HL-60 (cell line): ENCODE data around the gene GPR157.

ENCODE experiments used
- GABPA ChIP-seq: IDR thresholded peaks from 2 replicates; pipeline ENCODE4 v1.6.1; 2012; ENCODE audit warnings: low read depth
- POLR2AphosphoS5 ChIP-seq: IDR thresholded peaks from 2 replicates; pipeline ENCODE4 v1.6.1; 2012; ENCODE audit warnings: low read depth
- SPI1 ChIP-seq: IDR thresholded peaks from 2 replicates; pipeline ENCODE4 v1.6.1; 2012; ENCODE audit warnings: low read depth, mild to moderate bottlenecking, borderline replicate concordance
- TF ChIP-seq, protein P1 (sequence below): IDR thresholded peaks from one replicate; pipeline ENCODE4 v1.5.1; 2011; ENCODE audit warnings: low read length, control low read depth, inconsistent platforms; ENCODE audit not compliant: insufficient read depth
- TF ChIP-seq, protein P2 (sequence below): IDR thresholded peaks from 2 replicates; pipeline ENCODE4 v1.6.1; 2012; ENCODE audit warnings: low read depth; ENCODE audit not compliant: insufficient replicate concordance

GRCh38 chr1:9105336-9105867 lies 23.5 kb downstream of the GPR157 start:
- TF ChIP-seq POLR2AphosphoS5 (no peak), GABPA (no peak), SPI1 (no peak)
- TF ChIP-seq, protein P1, sequence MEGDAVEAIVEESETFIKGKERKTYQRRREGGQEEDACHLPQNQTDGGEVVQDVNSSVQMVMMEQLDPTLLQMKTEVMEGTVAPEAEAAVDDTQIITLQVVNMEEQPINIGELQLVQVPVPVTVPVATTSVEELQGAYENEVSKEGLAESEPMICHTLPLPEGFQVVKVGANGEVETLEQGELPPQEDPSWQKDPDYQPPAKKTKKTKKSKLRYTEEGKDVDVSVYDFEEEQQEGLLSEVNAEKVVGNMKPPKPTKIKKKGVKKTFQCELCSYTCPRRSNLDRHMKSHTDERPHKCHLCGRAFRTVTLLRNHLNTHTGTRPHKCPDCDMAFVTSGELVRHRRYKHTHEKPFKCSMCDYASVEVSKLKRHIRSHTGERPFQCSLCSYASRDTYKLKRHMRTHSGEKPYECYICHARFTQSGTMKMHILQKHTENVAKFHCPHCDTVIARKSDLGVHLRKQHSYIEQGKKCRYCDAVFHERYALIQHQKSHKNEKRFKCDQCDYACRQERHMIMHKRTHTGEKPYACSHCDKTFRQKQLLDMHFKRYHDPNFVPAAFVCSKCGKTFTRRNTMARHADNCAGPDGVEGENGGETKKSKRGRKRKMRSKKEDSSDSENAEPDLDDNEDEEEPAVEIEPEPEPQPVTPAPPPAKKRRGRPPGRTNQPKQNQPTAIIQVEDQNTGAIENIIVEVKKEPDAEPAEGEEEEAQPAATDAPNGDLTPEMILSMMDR = no peak
- TF ChIP-seq, protein P2, sequence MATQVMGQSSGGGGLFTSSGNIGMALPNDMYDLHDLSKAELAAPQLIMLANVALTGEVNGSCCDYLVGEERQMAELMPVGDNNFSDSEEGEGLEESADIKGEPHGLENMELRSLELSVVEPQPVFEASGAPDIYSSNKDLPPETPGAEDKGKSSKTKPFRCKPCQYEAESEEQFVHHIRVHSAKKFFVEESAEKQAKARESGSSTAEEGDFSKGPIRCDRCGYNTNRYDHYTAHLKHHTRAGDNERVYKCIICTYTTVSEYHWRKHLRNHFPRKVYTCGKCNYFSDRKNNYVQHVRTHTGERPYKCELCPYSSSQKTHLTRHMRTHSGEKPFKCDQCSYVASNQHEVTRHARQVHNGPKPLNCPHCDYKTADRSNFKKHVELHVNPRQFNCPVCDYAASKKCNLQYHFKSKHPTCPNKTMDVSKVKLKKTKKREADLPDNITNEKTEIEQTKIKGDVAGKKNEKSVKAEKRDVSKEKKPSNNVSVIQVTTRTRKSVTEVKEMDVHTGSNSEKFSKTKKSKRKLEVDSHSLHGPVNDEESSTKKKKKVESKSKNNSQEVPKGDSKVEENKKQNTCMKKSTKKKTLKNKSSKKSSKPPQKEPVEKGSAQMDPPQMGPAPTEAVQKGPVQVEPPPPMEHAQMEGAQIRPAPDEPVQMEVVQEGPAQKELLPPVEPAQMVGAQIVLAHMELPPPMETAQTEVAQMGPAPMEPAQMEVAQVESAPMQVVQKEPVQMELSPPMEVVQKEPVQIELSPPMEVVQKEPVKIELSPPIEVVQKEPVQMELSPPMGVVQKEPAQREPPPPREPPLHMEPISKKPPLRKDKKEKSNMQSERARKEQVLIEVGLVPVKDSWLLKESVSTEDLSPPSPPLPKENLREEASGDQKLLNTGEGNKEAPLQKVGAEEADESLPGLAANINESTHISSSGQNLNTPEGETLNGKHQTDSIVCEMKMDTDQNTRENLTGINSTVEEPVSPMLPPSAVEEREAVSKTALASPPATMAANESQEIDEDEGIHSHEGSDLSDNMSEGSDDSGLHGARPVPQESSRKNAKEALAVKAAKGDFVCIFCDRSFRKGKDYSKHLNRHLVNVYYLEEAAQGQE = no peak
